Measurements from ENCODE around the gene MAP3K4. TPM values are rescaled to one million over a fixed set of nuclear protein-coding genes. Genes with fewer than 3 reads are reported as not detected.

MAP3K4 gene
- polyA plus RNA-seq, 1 experiment: 12.7 TPM

- no peaks in the 10 kb centered on the region for H3K27me3 ChIP-seq (ENCODE audit: control insufficient read depth, insufficient read depth, low read length)
- DNase-seq (ENCODE audit: low read depth, low spot score): no peak
- CTCF ChIA-PET: interaction anchor here (0.8 to 2.1 kb wide), 4 partner anchors 151 to 293 kb away, joined by 3 to 6 read pairs (median 3); no protein-coding TSS in a partner anchor
- no peaks in the 10 kb centered on the region for H3K9me3 ChIP-seq (ENCODE audit: control insufficient read depth, insufficient read depth, low read length)
- TF ChIP-seq CTCF (IDR thresholded peaks at IDR 0.05; ENCODE audit: low read depth, low read length): no peak
- POLR2A ChIA-PET: no interaction called here
- no peak overlapping the region for H3K27ac ChIP-seq (ENCODE audit: low read depth, low read length)
- no peak overlapping the region for H3K4me3 ChIP-seq (ENCODE audit: low read depth, low read length)
Measured at GRCh38 chr6:161080263-161080970, 88.8 kb downstream of the MAP3K4 start.

- DNase-seq (ENCODE audit: low read depth, low spot score): no peak
- H3K9me3 ChIP-seq (ENCODE audit: control insufficient read depth, insufficient read depth, low read length): no peaks in the 10 kb centered on the region
- H3K4me3 ChIP-seq (ENCODE audit: low read depth, low read length): no peak overlapping the region
- TF ChIP-seq CTCF (IDR thresholded peaks at IDR 0.05; ENCODE audit: low read depth, low read length): no peak
- no peaks in the 10 kb centered on the region for H3K27me3 ChIP-seq (ENCODE audit: control insufficient read depth, insufficient read depth, low read length)
- CTCF ChIA-PET: no interaction called here
- no peak overlapping the region for H3K27ac ChIP-seq (ENCODE audit: low read depth, low read length)
- POLR2A ChIA-PET: no interaction called here
Measured at GRCh38 chr6:161082215-161082614, 90.6 kb downstream of the MAP3K4 start.

- CTCF ChIA-PET: interaction anchor here (0.8 to 1.8 kb wide), 3 partner anchors 153 to 286 kb away, joined by 3 to 5 read pairs (median 4); no protein-coding TSS in a partner anchor
- H3K27ac ChIP-seq (ENCODE audit: low read depth, low read length): no peak overlapping the region
- no peaks in the 10 kb centered on the region for H3K27me3 ChIP-seq (ENCODE audit: control insufficient read depth, insufficient read depth, low read length)
- POLR2A ChIA-PET: no interaction called here
- H3K4me3 ChIP-seq (ENCODE audit: low read depth, low read length): no peak overlapping the region
- H3K9me3 ChIP-seq (ENCODE audit: control insufficient read depth, insufficient read depth, low read length): no peaks in the 10 kb centered on the region
- no peak for TF ChIP-seq CTCF (IDR thresholded peaks at IDR 0.05; ENCODE audit: low read depth, low read length)
- DNase-seq (ENCODE audit: low read depth, low spot score): no peak
Measured at GRCh38 chr6:161085246-161085645, 93.7 kb downstream of the MAP3K4 start.

GRCh38 chr6:161088676-161089328 lies 97.2 kb downstream of the MAP3K4 start:
- H3K4me3 ChIP-seq (ENCODE audit: low read depth, low read length): no peak overlapping the region
- DNase-seq (ENCODE audit: low read depth, low spot score): no peak
- POLR2A ChIA-PET: no interaction called here
- H3K27ac ChIP-seq (ENCODE audit: low read depth, low read length): no peak overlapping the region
- no peaks in the 10 kb centered on the region for H3K9me3 ChIP-seq (ENCODE audit: control insufficient read depth, insufficient read depth, low read length)
- no peaks in the 10 kb centered on the region for H3K27me3 ChIP-seq (ENCODE audit: control insufficient read depth, insufficient read depth, low read length)
- no peak for TF ChIP-seq CTCF (IDR thresholded peaks at IDR 0.05; ENCODE audit: low read depth, low read length)
- CTCF ChIA-PET: interaction anchor here (0.8 to 1.2 kb wide), 4 partner anchors 12 to 282 kb away, joined by 3 to 9 read pairs (median 6); no protein-coding TSS in a partner anchor

- ChIA-PET CTCF (interaction anchor here (1.8 to 3.3 kb wide), 3 partner anchors 11 to 283 kb away, joined by 8 to 9 read pairs (median 9); no protein-coding TSS in a partner anchor), POLR2A (no interaction called here)
- DNase-seq (ENCODE audit: low read depth, low spot score): no peak
- Histone ChIP-seq H3K27ac (ENCODE audit: low read depth, low read length) (no peak overlapping the region), H3K27me3 (ENCODE audit: control insufficient read depth, insufficient read depth, low read length) (no peaks in the 10 kb centered on the region), H3K9me3 (ENCODE audit: control insufficient read depth, insufficient read depth, low read length) (no peaks in the 10 kb centered on the region), H3K4me3 (ENCODE audit: low read depth, low read length) (no peak overlapping the region)
- TF ChIP-seq CTCF (IDR thresholded peaks at IDR 0.05; ENCODE audit: low read depth, low read length): no peak
Measured at GRCh38 chr6:161091151-161091550, 99.6 kb downstream of the MAP3K4 start.
